ENCODE measurements around the gene SCN2B.

SCN2B gene

DNA sequence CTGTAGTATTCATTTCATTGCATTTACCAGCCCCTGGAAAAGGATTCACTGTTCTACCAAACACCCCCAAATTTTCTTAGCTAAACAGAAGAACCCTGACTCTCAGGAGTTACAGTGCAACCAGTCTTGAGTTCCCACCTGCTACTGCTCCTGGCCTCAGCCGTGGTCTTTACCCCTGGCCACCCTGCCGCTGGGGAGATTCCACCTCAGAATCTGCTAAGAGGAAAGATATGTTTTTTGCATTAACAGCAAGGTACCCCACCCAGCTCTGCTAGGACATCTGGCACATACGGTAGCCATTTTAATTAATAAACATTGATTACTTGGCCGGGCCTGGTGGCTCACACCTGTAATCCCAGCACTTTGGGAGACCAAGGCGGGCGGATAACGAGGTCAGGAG lies 39.3 kb upstream of the SCN2B start:
- Histone ChIP-seq H3K4me3 (ENCODE audit: low read length) (no peak overlapping the region), H3K4me1 (ENCODE audit: control insufficient read depth, insufficient read depth, low read length) (peaks cover 4% of the 10 kb centered on the region; the same call in 1 of the 2 replicates), H3K27ac (ENCODE audit: low read length) (no peak overlapping the region), H3K36me3 (ENCODE audit: control insufficient read depth, insufficient read depth, low read length) (no peaks in the 10 kb centered on the region), H3K9me3 (ENCODE audit: control insufficient read depth, insufficient read depth, low read length) (no peaks in the 10 kb centered on the region), H3K27me3 (ENCODE audit: control insufficient read depth, insufficient read depth, low read length) (no peaks in the 10 kb centered on the region)
- WGBS (ENCODE audit: insufficient coverage, insufficient read length): no CpG with 5 or more reads among the region's 7 CpGs
- no peak for DNase-seq (ENCODE audit: low read depth, low spot score)

DNA sequence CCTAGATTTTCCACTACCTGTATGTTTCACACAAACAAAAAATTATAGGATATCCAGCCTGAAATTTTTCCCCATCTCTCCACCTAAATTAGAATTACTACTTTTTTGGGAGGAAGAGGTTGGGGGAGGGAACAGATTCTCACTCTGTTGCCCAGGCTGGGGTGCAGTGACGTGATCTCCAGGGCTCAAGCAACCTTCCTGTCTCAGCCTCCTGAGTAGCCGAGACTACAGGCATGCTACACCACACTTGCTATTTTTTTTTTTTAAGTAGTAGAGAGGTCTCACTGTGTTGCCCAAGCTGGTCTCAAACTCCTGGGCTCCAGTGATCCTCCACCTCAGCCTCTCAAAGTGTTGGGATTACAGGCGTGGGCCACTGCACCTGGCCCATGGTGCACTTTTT lies 38.8 kb upstream of the SCN2B start:
- Histone ChIP-seq H3K27me3 (ENCODE audit: control insufficient read depth, insufficient read depth, low read length) (no peaks in the 10 kb centered on the region), H3K36me3 (ENCODE audit: control insufficient read depth, insufficient read depth, low read length) (no peaks in the 10 kb centered on the region), H3K4me3 (ENCODE audit: low read length) (no peak overlapping the region), H3K27ac (ENCODE audit: low read length) (no peak overlapping the region), H3K9me3 (ENCODE audit: control insufficient read depth, insufficient read depth, low read length) (no peaks in the 10 kb centered on the region), H3K4me1 (ENCODE audit: control insufficient read depth, insufficient read depth, low read length) (peaks cover 4% of the 10 kb centered on the region; the same call in 1 of the 2 replicates)
- WGBS (ENCODE audit: insufficient coverage, insufficient read length): no CpG with 5 or more reads among the region's 3 CpGs
- no peak for DNase-seq (ENCODE audit: low read depth, low spot score)

DNA sequence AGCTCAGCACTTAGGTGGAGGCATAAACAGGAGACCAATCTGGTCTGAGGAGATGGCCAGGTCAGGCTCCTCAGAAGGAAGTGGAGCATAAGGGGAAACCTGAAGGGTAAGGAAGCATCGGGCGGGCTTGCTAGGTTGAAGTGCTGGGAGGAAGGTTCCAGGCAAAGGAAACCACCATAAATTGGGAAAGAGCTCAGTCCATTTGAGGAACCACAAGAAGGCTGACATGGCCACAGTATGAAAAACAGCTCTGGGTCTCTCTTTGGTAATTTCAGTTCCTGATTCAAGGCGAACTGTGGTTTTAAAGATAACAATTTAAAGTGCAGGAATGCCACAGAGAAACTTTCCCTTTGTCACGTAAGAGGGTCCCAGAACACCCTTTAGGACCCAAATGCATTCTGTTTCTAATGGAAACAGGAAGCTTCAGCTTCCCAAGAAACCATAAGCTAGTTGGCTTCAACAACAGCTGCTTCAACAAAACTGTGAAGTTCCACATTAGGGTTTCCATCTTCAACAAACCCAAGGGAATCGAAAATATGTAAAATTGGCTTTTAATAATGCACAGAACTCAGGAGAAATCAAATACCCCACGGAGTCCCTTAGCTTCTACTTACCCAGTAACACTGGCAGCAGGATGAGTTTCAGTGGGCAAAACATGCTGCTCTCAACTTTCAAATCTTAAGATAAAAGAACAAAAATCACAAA lies 37.9 kb upstream of the SCN2B start:
- Histone ChIP-seq H3K9me3 (ENCODE audit: control insufficient read depth, insufficient read depth, low read length) (no peaks in the 10 kb centered on the region), H3K36me3 (ENCODE audit: control insufficient read depth, insufficient read depth, low read length) (no peaks in the 10 kb centered on the region), H3K4me1 (ENCODE audit: control insufficient read depth, insufficient read depth, low read length) (peaks cover 4% of the 10 kb centered on the region; the same call in 1 of the 2 replicates), H3K4me3 (ENCODE audit: low read length) (no peak overlapping the region), H3K27ac (ENCODE audit: low read length) (no peak overlapping the region), H3K27me3 (ENCODE audit: control insufficient read depth, insufficient read depth, low read length) (no peaks in the 10 kb centered on the region)
- no CpG with 5 or more reads among the region's 6 CpGs for WGBS (ENCODE audit: insufficient coverage, insufficient read length)
- no peak for DNase-seq (ENCODE audit: low read depth, low spot score)

DNA sequence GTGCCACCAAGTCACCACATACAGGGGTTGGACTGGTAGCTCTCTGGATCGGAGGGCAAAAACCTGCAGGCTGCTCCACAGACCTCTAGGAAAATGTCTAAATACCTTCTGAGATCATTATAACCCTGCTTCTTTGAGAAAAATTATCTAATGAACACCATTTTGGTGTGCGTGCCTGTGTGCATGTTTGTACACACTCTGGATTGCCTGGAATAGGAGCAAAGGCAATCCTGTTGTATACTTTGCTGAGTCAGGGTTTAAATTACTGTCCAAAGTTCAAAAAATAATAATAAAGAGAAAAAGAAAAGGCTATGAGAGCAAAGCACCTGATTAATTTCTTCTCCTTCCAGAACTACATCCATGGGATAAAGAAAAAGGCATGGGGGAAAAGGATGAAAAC lies 37.3 kb upstream of the SCN2B start:
- Histone ChIP-seq H3K4me3 (ENCODE audit: low read length) (no peak overlapping the region), H3K36me3 (ENCODE audit: control insufficient read depth, insufficient read depth, low read length) (no peaks in the 10 kb centered on the region), H3K9me3 (ENCODE audit: control insufficient read depth, insufficient read depth, low read length) (no peaks in the 10 kb centered on the region), H3K27me3 (ENCODE audit: control insufficient read depth, insufficient read depth, low read length) (no peaks in the 10 kb centered on the region), H3K27ac (ENCODE audit: low read length) (no peak overlapping the region), H3K4me1 (ENCODE audit: control insufficient read depth, insufficient read depth, low read length) (peaks cover 4% of the 10 kb centered on the region; the same call in 1 of the 2 replicates)
- no peak for DNase-seq (ENCODE audit: low read depth, low spot score)
- WGBS (ENCODE audit: insufficient coverage, insufficient read length): no CpG with 5 or more reads among the region's 2 CpGs

DNA sequence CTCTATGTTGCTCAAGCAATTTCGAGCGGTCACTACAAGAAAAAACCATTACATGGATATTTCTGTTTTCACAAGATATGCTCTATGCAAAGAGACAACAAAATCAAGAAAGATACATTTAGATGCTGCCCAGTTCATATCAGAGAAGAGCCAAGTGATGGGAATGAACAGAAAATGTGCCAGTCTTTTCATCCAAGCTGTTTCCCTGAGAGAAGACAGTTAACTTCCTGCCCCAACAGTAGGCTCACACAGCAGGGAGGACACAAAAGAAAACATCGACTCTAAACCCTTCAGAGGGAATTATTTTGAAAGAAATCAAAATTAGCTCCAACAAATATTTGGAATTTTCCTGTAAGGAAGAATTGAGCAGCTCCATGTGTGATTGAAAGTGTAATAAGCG lies 36.8 kb upstream of the SCN2B start:
- Histone ChIP-seq H3K9me3 (ENCODE audit: control insufficient read depth, insufficient read depth, low read length) (no peaks in the 10 kb centered on the region), H3K27ac (ENCODE audit: low read length) (no peak overlapping the region), H3K36me3 (ENCODE audit: control insufficient read depth, insufficient read depth, low read length) (no peaks in the 10 kb centered on the region), H3K27me3 (ENCODE audit: control insufficient read depth, insufficient read depth, low read length) (no peaks in the 10 kb centered on the region), H3K4me1 (ENCODE audit: control insufficient read depth, insufficient read depth, low read length) (peaks cover 4% of the 10 kb centered on the region; the same call in 1 of the 2 replicates), H3K4me3 (ENCODE audit: low read length) (no peak overlapping the region)
- WGBS (ENCODE audit: insufficient coverage, insufficient read length): 100% methylated on average over 1 of the region's 4 CpGs
- DNase-seq (ENCODE audit: low read depth, low spot score): no peak

DNA sequence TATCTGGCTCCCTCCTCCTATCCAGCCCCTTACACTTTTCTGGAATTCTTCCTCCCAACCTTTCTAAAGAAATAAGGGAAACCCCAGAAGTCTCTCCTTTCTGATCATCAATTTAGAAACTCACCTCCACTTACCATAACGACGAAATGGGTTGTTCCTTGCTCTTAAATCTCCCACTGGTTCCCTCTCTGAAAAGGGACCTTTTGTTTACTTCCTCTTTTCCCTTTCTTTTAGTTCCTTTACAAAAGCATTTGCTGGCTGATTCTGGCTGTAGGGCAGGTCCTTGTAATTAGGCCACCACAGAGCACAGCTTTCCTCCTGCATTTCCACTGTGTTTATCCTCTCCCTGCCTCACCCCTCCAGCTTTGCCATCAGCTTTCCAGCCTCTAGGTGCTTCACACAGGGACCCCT lies 36.3 kb upstream of the SCN2B start:
- no peak overlapping the region for H3K27ac ChIP-seq (ENCODE audit: low read length)
- H3K4me3 ChIP-seq (ENCODE audit: low read length): no peak overlapping the region
- no CpG with 5 or more reads among the region's 2 CpGs for WGBS (ENCODE audit: insufficient coverage, insufficient read length)
- no peaks in the 10 kb centered on the region for H3K36me3 ChIP-seq (ENCODE audit: control insufficient read depth, insufficient read depth, low read length)
- H3K9me3 ChIP-seq (ENCODE audit: control insufficient read depth, insufficient read depth, low read length): no peaks in the 10 kb centered on the region
- no peak for DNase-seq (ENCODE audit: low read depth, low spot score)
- no peaks in the 10 kb centered on the region for H3K27me3 ChIP-seq (ENCODE audit: control insufficient read depth, insufficient read depth, low read length)
- H3K4me1 ChIP-seq (ENCODE audit: control insufficient read depth, insufficient read depth, low read length): peaks cover 4% of the 10 kb centered on the region; the same call in 1 of the 2 replicates

DNA sequence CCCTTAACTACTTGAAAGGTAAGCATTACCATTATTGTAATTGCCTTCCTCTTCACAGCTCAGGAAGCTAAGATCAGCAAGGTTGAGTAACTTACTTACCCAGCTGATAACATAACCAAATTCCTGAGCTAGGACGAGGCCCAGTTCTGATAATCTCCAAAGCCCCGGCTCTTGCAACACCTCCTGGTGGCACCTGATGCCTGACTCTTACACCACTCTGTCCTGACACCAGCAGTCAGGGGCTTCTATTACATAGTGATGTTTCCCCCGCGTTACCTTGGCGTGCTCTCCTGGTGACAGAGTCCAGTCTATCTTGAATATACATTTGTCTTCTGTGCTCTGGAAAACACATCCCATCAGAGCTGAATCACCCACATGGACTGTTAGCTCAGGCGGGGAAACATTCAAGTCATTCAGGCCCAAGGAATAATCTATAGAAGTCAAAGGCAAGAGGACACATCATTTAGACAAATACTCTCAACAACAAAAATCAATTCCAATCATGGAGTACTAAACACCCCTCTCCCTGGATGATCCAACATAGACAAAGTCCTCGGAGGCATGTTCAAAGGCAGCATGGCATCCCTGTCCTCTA lies 35.8 kb upstream of the SCN2B start:
- H3K27ac ChIP-seq (ENCODE audit: low read length): no peak overlapping the region
- no peak overlapping the region for H3K4me3 ChIP-seq (ENCODE audit: low read length)

DNA sequence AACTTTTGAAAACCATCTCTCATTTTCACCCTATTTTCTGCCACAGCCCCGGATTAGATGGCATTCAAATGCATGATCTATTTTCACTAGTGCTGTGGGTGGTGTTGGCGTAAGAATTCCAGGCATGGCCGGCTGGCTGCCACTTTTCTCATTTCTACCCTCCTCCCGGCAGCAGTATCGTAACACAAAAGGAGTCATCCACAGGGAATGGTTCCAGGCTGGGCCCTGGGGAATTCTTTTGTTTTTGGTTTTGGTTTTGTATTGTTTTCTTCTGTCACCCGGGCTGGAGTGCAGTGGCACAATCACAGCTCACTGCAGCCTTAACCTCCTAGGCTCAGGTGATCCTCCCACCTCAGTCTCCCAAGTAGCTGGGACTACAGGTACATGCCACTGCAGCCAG lies 34.6 kb upstream of the SCN2B start:
- Histone ChIP-seq H3K27ac (ENCODE audit: low read length) (no peak overlapping the region), H3K27me3 (ENCODE audit: control insufficient read depth, insufficient read depth, low read length) (no peaks in the 10 kb centered on the region), H3K9me3 (ENCODE audit: control insufficient read depth, insufficient read depth, low read length) (no peaks in the 10 kb centered on the region), H3K36me3 (ENCODE audit: control insufficient read depth, insufficient read depth, low read length) (no peaks in the 10 kb centered on the region), H3K4me1 (ENCODE audit: control insufficient read depth, insufficient read depth, low read length) (peaks cover 4% of the 10 kb centered on the region; the same call in 1 of the 2 replicates), H3K4me3 (ENCODE audit: low read length) (no peak overlapping the region)
- no peak for DNase-seq (ENCODE audit: low read depth, low spot score)
- no CpG with 5 or more reads among the region's 6 CpGs for WGBS (ENCODE audit: insufficient coverage, insufficient read length)

More for the DNA sequence above, 35.8 kb upstream of the SCN2B start:
- H3K27me3 ChIP-seq (ENCODE audit: control insufficient read depth, insufficient read depth, low read length): no peaks in the 10 kb centered on the region
- no peak for DNase-seq (ENCODE audit: low read depth, low spot score)
- H3K9me3 ChIP-seq (ENCODE audit: control insufficient read depth, insufficient read depth, low read length): no peaks in the 10 kb centered on the region
- no CpG with 5 or more reads among the region's 7 CpGs for WGBS (ENCODE audit: insufficient coverage, insufficient read length)
- H3K36me3 ChIP-seq (ENCODE audit: control insufficient read depth, insufficient read depth, low read length): no peaks in the 10 kb centered on the region
- H3K4me1 ChIP-seq (ENCODE audit: control insufficient read depth, insufficient read depth, low read length): peaks cover 4% of the 10 kb centered on the region; the same call in 1 of the 2 replicates

DNA sequence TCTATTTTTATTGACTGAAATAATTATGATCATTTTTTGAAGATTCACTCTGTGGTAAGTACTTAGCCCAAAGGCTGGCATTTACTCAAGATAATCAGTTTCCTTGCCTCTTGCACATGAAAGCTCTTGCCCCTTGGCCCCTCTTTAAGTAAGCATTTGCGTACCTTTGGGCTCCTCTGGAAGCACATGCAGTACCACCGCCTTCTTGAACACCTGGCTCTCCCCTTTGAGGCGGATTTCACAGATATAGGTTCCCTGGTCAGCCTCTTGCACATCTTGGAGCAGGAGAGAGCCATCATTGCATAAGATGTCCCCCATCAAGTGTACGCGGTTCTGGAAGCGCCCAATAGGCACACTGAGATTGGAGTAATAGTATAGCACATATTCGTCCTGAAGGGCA lies 33.9 kb upstream of the SCN2B start:
- H3K36me3 ChIP-seq (ENCODE audit: control insufficient read depth, insufficient read depth, low read length): no peaks in the 10 kb centered on the region
- H3K9me3 ChIP-seq (ENCODE audit: control insufficient read depth, insufficient read depth, low read length): no peaks in the 10 kb centered on the region
- no CpG with 5 or more reads among the region's 7 CpGs for WGBS (ENCODE audit: insufficient coverage, insufficient read length)
- H3K27me3 ChIP-seq (ENCODE audit: control insufficient read depth, insufficient read depth, low read length): no peaks in the 10 kb centered on the region
- H3K4me3 ChIP-seq (ENCODE audit: low read length): no peak overlapping the region
- peaks cover 4% of the 10 kb centered on the region; the same call in 1 of the 2 replicates for H3K4me1 ChIP-seq (ENCODE audit: control insufficient read depth, insufficient read depth, low read length)
- H3K27ac ChIP-seq (ENCODE audit: low read length): no peak overlapping the region
- no peak for DNase-seq (ENCODE audit: low read depth, low spot score)

DNA sequence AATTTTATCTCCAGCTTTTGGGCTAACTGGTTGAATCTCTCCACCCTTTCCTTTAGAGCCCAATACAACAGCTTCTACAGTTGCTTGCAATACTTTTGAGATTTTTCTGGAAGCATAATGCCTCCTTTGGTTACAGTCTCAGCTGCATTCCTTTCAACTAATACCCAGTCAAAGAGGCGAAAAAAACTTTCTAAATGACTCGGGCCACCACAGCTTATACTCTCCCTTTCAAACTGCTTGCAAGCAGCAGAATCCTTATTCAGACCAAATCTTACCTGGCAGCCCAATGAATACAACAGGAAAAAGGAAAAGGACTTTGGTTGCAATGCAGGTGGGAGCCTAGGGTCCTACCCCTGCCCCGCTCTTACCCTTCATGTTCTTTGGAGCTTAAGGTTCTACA lies 32.6 kb upstream of the SCN2B start:
- no peaks in the 10 kb centered on the region for H3K27me3 ChIP-seq (ENCODE audit: control insufficient read depth, insufficient read depth, low read length)
- H3K36me3 ChIP-seq (ENCODE audit: control insufficient read depth, insufficient read depth, low read length): no peaks in the 10 kb centered on the region
- no CpG with 5 or more reads among the region's 3 CpGs for WGBS (ENCODE audit: insufficient coverage, insufficient read length)
- H3K4me3 ChIP-seq (ENCODE audit: low read length): no peak overlapping the region
- H3K4me1 ChIP-seq (ENCODE audit: control insufficient read depth, insufficient read depth, low read length): peaks cover 4% of the 10 kb centered on the region; the same call in 1 of the 2 replicates
- H3K9me3 ChIP-seq (ENCODE audit: control insufficient read depth, insufficient read depth, low read length): no peaks in the 10 kb centered on the region
- DNase-seq (ENCODE audit: low read depth, low spot score): no peak
- no peak overlapping the region for H3K27ac ChIP-seq (ENCODE audit: low read length)
